ENCODE measurements around the gene CWC25. TPM values are rescaled to one million over a fixed set of nuclear protein-coding genes. Genes with fewer than 3 reads are reported as not detected.
A peak's percentile ranks its signal among the peaks of the same experiment; 100 is the strongest.

The CWC25 gene
- total and polyA plus RNA-seq, 2 of the 13 experiments (the other 11 are each of a cell fraction or from before 2014, with no cell fraction given), result 15.6 to 22.7 TPM

GRCh38 chr17:38824899-38825761, at the start of gene CWC25 (continued):
- peak; percentile 97 for TF ChIP-seq ZNF574 (CRISPR knock-in tag; IDR thresholded peaks at IDR 0.05)
- TF ChIP-seq ZNF790 (CRISPR knock-in tag; IDR thresholded peaks at IDR 0.05; ENCODE audit: borderline replicate concordance), result peak; percentile 83; the same call in 1 of the 2 replicates
- peak; percentile 70 for TF ChIP-seq RAD21 (CRISPR knock-in tag; IDR thresholded peaks at IDR 0.05)
- peak; percentile 72; the same call in 1 of the 2 replicates for TF ChIP-seq CREBL2 (CRISPR knock-in tag; IDR thresholded peaks at IDR 0.05; ENCODE audit: borderline replicate concordance)
- no peak; the same call in 1 of the 2 replicates for TF ChIP-seq ZNF446 (CRISPR knock-in tag; IDR thresholded peaks at IDR 0.05)
- peak; percentile 99 for TF ChIP-seq POGZ (CRISPR knock-in tag; IDR thresholded peaks at IDR 0.05)
- TF ChIP-seq PREB (CRISPR knock-in tag; IDR thresholded peaks at IDR 0.05), result no peak
- TF ChIP-seq LRRFIP1 (CRISPR knock-in tag; conservative IDR thresholded peaks at IDR 0.05), result no peak; the same call in 1 of the 2 replicates
- TF ChIP-seq NKX3-1 (CRISPR knock-in tag; IDR thresholded peaks at IDR 0.05), result no peak
- peak; percentile 86 for TF ChIP-seq PITX1 (CRISPR knock-in tag; IDR thresholded peaks at IDR 0.05)
- peak; percentile 74; the same call in 1 of the 2 replicates for TF ChIP-seq ZNF343 (CRISPR knock-in tag; IDR thresholded peaks at IDR 0.05)
- peak; percentile 86 for TF ChIP-seq ZNF329 (CRISPR knock-in tag; IDR thresholded peaks at IDR 0.05; ENCODE audit: low read depth)
- TF ChIP-seq FLYWCH1 (CRISPR knock-in tag; IDR thresholded peaks at IDR 0.05), result no peak
- TF ChIP-seq EHMT2 (IDR thresholded peaks at IDR 0.05; ENCODE audit: borderline replicate concordance, low read depth, low read length), result no peak
- no peak; the same call in 1 of the 2 replicates for TF ChIP-seq GPN1 (CRISPR knock-in tag; IDR thresholded peaks at IDR 0.05; ENCODE audit: borderline replicate concordance)
- TF ChIP-seq TBX3 (IDR thresholded peaks at IDR 0.05; ENCODE audit: borderline replicate concordance), result peak; percentile 40; the same call in 1 of the 2 replicates

Data from HepG2 (cell line).